Stimulated activated CD8-positive, alpha-beta memory T cell treated with anti-CD3 and anti-CD28 coated beads, Interleukin-4, amount 100 ng/mL, for 4 hours (primary cell): Measurements from ENCODE around the gene ALG8.
"Not testable (repeated sequence)": the region's sequence is repeated elsewhere in the genome, so short reads cannot be mapped to it uniquely, and the experiment has no call there.

Experiments
- DNase-seq, 2 donors: peaks; one replicate each; pipeline ENCODE4 v3.0.0-alpha.2; 2020; ENCODE audit warnings: low read depth in 2 of 2, low spot score in 1 of 2

Gene ALG8

DNA sequence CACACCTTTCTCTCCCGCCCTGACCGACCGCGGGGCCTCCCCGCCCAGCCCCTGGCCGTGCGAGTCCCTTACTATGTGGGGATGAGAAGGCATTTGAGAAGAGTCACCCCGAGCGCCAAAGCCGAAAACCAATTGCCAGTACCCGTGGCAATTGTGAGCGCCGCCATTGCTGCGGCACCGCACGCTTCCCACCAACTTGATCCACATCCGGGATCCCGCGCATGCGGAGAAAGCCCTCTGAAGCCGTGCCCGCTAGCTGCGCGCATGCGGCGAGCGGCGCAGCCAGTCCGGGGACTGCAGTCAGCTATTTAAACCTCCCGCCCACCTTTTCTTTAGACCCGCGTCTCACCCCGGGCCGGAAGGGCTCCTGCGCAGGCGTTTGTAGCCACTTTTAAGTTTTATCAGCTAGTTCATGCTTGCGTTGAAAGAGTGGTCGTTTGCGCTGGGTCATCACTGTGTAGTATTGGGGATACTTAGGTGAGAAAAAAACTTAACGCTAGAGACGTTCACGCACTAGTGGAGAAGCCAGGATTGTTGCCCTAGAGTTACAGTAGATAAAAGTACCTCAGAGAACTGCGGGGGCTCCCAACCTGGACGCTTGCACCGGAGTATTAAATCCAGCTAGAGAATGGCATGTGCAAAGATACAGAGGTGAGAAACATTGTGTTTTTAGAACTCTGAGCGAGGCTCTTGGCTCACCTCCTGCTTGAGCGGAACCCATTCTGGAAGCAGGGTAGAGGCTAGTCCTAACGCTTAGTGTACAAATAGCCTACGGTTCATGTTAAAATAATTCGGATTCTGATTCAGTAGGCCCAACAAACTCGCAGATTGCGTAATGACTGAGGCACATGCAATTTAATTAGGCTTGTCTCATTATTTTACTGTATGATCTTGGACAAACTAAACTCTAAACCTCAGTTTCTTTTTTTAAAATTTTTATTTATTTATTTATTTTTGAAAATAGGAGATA, at the start of gene ALG8:
Gene ALG8 (minus strand): TSS at position 205 of the 970 bp plus-strand sequence. CDS start 38 bp downstream, at position 167.
- DNase-seq = peak; percentile 95 to 96

DNA sequence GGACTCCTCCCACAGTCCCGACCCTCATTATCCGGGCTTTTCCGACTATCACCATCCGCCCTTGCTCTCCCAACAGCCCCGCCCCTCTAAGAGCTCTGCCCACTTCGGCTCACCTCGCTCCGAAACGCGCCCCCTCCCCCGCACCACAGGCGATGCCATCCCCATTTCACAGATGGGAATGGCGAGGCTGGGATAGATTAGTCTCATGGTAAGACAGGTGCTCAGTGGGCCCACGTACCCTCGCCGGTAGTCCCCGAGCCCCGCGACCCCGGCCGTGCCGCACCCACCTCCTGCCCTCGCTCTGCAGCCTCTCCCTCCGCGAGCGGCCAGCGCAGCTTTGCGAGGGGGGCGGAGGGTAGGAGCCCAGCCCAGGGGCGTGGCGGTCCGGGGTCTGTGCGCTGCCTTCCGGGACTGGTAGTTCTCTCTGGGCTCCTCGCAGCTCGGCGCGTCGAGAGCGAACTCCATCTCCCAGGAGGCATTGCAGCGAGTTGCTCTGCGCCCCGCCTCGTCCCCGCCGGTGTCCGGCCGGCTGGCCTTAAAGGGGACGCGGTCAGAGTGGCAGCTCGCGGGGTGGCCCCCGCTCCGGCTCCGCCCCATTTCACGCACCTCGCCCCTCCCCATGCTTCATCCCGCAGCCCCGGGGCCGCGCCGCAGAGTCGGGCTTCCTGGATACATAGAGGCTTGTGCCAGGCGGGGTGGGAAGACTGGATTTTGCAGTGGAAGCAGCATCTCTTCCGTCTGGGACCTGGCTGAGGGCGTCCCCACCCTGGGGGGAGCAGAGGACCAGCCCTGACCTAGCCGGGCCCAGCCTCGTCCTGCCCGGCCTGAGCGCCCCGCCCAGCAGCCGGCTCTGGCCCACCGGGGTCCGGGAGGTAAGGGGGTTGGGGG, 49.1 kb upstream of the ALG8 start, which contains the start of the genes KCTD21 and USP35:
Gene KCTD21 (minus strand): TSS at position 341 of the 888 bp plus-strand sequence. CDS start 14,072 bp downstream, outside the sequence.
Gene USP35 (plus strand): TSS at position 634 of the 888 bp plus-strand sequence. CDS start 7,327 bp downstream, outside the sequence.
- peak; percentile 74 to 89 for DNase-seq

DNA sequence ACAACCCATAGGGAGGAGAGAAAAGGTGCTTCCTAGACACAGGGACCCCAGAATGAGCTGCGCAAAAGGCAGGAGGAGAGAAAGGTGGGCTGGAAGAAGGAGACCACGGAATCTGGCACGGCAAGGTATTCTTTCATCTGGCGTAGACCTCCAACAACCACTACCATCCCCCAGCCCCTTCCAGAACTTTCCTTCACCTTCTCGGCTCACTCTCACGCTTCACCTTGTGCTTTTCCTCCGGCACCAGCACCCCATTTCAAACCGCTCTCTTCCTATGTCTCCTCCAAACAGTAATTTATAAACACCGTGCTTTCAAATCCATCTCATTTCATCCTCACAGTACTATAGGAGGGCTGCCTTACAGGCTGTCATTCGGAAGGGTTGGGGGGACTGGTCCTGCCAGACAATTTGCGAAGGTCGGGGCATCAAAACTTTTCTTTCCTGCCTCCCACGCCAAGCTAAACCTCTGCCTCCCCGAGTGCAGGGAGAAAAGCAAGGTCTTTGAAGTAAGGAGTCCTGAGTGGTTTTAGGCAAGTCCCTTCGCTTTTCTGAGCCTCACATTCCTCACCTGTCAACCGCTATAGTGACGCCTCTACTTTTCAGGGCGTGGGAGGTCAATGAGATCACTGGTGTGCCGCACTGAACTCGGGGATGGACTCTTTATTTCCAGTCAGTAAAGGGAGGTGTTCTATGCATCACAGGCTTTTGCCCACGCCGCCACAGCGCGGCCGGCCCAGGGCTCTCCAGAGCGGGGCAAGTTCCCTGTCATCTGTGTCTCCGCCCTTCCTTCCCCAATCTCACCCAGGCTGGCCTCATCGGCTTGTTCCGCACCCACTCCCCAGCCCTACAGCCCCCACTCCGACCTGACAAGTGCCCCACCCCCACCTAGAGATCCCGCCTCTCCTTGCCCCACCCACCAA, 48.2 kb upstream of the ALG8 start:
- DNase-seq = peak; percentile 65 to 78

DNA sequence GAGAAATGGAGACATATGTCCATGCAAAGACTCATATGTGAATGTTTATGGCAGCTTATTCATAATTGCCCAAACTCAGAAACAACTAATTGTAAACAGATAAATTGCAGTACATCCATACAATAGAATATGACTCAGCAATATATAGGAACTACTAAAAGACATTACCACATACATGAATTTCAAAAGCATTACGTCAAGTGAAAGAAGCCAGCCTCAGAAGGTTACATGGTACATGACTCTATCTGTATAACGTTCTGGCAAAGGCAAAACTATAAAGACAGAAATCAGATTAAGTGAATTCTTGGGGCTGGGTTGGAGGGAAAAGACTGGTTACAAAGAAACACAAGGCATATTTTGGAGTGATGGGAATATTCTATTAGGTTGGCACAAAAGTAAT, 41.8 kb upstream of the ALG8 start:
- no peak for DNase-seq

DNA sequence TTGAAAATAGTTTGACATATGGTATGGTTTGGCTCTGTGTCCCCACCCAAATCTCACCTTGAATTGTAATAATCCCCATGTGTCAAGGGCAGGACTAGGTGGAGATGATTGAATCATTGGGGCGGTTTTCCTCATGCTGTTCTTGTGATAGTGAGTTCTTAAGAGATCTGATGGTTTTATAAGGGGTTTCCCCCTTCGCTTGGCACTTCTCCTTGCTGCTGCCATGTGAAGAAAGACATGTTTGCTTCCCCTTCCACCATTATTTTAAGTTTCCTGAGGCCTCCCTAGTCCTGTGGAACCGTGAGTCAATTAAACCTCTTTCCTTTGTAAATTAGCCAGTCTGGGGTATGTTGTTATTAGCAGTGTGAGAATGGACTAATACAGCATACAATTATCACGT, 41.3 kb upstream of the ALG8 start:
- no peak for DNase-seq

DNA sequence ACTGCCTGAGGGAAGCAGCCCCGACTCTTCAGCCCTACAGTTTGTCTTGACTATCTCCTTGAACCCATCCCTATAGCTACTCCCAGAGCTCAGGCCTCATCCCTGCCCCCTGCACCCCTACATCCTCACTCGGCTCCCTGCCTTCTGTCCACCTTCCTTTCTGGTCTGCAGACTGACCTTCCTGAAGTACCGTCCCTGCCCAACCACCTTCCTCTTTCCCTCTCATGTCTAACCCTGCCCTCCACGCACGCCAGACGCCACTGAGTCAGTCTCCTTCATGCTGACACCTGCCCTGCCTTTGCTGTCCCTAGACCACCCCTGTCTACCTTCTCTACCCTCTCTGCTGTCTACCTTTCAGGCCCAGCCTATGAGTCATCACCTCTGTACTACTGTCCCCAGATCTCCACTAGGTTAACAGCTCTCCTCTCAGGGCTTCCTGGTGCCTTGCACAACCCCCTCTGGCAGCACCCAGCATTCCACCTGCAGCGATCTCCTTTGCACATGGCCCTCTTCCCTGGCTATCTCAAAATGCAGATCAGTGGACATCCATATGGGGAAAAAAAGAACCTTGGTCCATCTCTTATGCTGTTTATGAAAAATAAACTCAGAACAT, 40.1 kb upstream of the ALG8 start:
- DNase-seq = no peak

DNA sequence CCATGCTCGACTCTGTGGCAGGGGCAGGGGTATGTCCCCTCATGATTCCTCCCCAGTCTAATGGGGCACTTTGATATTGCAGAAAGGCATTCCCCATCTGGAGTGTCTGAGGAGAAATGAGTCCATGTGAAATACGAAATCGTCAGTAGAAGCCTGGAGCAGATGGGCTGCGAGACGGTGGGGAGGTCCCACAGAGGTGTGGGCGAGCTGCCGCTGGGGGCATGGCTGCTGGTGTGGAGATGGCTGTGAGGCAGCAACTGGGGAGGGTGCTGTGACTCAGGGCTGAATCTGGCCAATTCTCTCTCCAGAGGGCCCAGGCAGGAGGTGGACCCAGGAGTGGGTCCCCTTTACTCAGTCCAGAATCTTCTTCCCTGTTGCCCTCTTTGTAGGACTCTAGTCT, 37.8 kb upstream of the ALG8 start:
- no peak for DNase-seq

DNA sequence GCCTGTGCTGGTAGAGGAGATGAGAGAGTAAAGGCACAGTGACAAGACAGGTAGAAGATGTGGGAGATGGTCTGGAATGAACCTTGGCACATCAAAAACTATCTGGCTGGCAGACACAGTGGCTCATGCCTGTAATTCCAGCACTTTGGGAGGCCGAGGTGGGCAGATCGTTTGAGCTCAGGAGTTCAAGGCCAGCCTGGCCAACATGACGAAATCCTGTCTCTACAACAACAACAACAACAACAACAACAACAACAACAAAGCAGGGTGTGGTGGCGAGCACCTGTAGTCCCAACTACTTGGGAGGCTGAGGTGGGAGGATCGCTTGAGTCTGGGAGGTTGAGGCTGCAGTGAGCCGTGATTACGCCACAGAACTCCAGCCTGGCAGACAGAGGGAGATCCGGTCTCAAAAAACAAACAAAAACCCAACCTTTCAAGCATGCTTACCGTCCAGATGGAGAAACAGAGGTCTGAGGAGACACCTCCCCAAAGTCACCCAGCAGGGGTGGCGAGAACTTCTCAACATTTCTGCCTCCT, 37.2 kb upstream of the ALG8 start:
- DNase-seq = no peak

DNA sequence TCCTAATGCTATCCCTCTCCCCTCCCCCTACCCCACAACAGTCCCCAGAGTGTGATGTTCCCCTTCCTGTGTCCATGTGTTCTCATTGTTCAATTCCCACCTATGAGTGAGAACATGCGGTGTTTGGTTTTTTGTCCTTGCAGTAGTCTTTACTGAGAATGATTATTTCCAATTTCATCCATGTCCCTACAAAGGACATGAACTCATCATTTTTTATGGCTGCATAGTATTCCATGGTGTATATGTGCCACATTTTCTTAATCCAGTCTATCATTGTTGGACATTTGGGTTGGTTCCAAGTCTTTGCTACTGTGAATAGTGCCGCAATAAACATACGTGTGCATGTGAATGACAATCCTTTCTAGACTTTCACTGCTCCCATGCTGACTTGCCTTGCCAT, 36.4 kb upstream of the ALG8 start:
- not testable (repeated sequence) for DNase-seq

DNA sequence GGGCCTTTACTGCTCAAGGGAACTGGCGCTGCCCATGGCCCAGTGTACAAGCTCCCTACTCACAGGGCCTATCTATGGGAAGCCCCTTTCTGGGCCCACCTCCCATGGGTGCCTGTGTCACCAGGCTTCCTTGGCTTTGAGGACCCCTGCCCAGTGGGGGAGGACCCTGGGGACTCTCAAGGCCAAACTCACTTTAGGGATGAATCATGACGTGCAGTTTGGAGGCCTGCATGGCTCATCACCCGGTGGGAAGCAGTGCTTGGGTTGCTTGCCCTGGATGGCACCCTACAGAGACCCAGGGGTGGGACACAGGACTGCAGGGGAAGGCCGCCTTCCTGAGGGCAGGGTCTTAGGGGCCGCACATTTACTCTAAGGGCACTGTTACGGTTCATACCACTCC, 32.5 kb upstream of the ALG8 start:
- no peak for DNase-seq

DNA sequence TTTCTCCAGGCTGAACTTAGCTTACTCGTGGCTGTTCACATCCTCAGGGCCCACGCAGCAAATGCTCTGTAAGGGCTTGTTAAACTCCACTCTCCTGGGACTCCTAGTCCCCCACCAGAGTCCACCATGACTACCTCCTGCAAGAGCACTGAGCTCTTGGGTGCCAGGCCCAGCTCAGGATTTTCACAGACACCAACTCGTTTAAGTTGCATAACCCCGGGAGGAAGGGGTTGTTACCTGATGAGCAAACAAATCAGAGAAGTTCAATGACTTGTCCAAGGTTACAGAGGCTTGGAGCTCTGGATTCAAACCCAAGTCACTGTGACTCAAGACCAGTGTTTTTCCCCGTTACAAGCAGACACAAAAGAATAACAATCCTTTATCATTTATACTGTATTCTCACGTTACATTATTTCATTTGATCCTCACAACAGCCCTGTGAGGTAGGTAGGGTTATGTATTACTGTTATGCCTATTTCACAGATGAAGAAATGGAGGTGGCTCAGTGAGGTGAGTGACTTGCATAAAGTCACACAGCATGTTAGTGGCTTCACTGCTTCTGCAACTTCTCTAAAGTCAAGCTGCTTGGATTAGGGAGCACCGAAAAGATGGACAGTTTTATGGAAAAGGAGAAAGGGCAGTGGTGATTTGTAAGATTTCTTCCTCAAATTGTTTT, 31.6 kb upstream of the ALG8 start:
- no peak for DNase-seq

DNA sequence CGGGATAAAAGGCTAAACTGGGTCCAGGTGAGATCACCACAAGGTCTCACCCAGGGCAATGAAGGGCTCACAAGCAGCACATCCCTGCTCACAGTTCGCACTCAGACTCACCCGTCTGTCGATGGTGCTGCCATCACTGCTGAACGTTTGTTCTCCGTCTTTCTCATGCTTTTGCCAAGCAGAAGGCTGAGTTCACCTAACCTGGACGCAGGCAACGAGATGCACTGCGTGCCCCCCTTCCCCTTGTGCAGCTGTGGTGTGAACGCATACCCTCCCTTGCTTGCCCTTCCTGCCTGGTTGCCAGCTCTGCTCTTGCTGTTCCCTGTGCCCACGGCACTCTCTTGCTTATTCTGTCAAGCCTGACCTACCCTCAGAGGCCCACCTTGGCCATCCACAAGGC, 31.0 kb upstream of the ALG8 start:
- no peak for DNase-seq

DNA sequence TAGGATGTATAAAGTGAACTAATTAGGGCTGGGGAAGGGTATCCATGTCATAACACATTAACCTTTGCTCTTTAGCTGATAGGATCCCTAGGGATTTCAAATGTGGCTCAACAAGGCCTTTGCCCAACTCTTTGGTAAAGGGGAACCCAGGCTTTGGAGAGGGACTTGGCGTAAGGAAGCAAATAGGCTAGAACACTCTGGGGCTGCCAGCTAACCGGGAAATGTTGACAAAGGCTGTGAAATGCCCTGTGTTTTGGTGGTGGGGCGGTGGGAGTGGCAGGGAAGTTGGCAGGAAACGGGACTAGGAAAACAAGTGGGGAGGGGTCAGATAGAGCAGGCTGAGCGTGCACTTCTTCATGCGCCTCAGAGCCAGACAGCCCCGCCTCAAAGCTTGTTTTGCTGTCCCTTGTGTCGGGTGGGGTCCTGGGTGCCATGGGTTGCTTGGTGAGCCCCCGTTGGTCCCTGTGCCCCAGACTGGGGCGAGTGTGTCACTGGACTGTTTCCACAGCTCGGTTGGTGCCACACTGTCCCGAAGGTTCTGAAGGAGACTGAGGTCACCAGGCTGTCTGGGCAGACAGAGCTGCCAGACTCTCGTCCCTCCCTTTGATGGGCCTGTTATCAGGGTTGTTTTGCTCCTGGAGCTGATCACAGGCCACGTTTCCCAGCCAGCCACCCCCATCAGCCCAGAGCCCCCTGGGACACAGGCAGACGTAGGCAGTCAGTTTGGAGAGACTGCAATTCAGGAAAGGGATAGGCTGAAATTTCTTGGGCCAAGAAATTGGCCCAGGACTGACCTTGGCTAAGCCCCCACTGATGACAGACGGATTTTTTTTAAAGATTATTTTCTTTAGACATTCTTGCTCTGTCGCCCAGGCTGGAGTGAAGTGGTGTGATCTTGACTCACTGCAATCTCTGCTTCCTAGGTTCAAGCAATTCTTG, 29.4 kb upstream of the ALG8 start:
- DNase-seq = no peak

DNA sequence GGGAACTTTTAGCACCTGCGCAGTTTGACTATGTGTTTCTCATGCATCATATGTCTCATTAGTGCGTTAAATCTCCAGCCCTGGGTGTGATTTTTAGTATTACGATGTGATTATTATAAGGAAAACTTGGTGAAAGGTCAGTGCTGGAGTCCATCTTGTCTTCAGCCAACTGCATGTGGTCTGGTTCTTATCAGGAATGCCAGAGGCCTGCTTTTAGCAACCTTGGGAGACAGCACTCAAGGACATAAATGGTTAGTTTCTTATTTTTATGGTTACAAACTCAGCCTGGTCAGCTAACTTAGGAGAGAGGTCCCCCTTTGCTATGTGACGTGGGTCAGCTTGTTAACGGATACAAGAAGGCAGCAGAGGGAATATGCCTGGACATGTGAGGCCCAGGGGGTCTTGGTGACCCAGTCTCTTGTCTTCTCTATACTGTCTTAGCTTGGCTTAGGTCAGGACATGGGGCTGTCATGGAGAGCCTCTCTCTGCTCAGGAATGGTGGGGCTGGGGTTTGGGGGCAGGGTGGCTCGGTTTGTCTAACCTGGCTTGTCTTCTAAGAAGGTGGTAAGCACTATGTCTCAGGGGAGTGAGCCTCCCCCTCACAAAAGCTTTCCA, 27.5 kb upstream of the ALG8 start:
- no peak for DNase-seq

DNA sequence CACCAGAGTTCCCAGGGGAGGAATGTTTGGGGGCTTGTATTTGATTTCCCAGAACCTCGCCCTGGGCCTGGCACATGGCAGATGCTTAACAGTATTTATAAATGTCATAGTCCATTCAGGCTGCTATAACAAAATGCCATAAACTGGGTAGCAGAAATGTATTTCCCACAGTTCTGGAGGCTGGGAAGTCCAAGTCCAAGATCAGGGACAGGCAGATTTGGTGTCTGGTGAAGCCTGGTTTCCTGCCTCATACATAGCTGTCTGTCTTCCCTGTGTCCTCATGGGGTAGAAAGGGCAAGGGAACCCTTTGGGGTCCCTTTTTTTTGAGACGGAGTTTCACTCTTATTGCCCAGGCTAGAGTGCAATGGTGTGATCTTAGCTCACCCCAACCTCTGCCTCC, 25.0 kb upstream of the ALG8 start:
- no peak for DNase-seq

DNA sequence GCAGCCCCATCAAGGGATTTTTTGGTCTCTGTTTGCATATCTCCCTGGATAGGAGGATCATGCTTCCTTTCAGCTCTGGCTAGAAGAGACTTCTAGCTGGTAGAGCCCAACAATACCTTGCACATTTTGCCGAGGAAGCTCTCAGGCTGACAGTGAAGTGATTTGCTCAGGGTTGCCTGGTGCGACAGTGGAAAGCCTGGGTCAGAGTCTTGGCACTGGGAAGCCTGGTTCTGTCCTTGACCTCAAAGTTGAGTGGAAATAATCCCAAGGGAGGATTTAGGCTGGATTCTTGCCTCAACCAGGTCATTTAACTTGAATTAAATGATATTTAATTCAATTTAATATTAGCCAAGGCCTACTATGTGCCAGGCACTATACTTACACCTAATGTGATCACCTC, 24.4 kb upstream of the ALG8 start:
- DNase-seq = no peak

DNA sequence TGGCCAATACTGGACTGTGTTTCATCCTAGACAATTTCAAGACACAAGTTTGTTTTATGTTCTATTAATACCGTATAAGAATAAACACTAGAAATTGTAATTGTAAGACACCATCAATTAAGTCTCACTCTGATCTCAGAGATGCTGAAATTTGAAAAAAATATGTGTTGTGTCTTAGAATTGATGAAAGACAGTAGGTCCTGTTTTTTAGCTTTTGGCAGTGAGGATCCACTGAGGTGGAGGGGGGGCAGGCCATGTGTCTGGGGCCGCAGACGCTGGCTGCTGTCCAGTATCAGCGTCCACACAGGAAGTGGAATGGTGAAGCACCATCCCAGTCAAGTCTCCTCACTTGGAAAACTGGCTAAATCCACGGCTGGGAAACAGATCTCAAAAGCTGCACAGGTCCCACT, 22.5 kb upstream of the ALG8 start:
- no peak for DNase-seq

DNA sequence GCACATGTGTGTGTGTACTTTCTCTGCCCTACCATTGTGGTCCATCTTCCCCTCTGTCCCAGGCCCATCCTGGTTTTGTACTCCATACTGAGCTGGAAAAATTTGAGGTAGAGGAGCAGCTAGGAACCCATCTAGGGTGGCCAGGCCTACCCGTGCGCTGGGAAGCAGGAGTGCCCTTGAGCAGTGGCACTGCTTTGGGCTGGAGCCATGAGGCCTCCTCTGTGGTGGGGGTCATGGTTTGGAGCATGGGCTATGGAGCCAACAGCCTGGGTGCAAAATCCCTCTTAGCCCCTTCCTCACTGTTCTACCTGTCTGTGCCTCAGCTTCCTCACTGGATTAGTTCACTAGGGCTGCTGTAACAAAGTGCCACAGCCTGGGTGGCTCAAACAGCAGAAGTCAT, 21.9 kb upstream of the ALG8 start:
- no peak for DNase-seq
